HepG2 (cell line): Measurements from ENCODE around the gene CACNA1G. TPM values are rescaled to one million over a fixed set of nuclear protein-coding genes. Genes with fewer than 3 reads are reported as not detected.

Experiments
- DPF2 ChIP-seq: sonication (generic); formaldehyde crosslinking; IDR thresholded peaks from 2 replicates; pipeline ENCODE4 v1.4.0; 2020; ENCODE audit warnings: mild to moderate bottlenecking, low read depth, missing genetic modification reagents, borderline replicate concordance
- NR2F6 ChIP-seq, 2 experiments: IDR thresholded peaks; 2 replicates each; pipeline ENCODE4 v1.6.1; 2016; ENCODE audit warnings: antibody characterized with exemption in 1 of 2, mild to moderate bottlenecking in 1 of 2
- ZFP90 ChIP-seq: sonication (generic); formaldehyde crosslinking; IDR thresholded peaks from 2 replicates; pipeline ENCODE4 v1.8.0; 2022; ENCODE audit warnings: missing genetic modification reagents, mild to moderate bottlenecking, inconsistent platforms, borderline replicate concordance
- ZNF30 ChIP-seq: sonication (generic); formaldehyde crosslinking; IDR thresholded peaks from 2 replicates; pipeline ENCODE4 v1.5.0; 2020; ENCODE audit warnings: mild to moderate bottlenecking, missing genetic modification reagents
- polyA plus RNA-seq, 8 experiments: library from polyadenylated mRNA; depleted of rRNA in 3 of 8; stranded (reverse) in 7 of 8; unstranded in 1 of 8; fragments of >200 nt; fragmentation: Illumina TruSeq in 4 of 8; extraction: Trizol in 4 of 8; gene quantifications; 2 replicates each; pipeline versions ENCODE4 v1.2.1 to v1.2.3, GENCODE V29; 2011 to 2016; ENCODE audit warnings: low read depth in 4 of 8, missing spikeins in 1 of 8, mixed read lengths in 1 of 8; ENCODE audit not compliant: insufficient read depth in 1 of 8
- total RNA-seq, 5 experiments: library from RNA; depleted of rRNA; stranded (reverse); fragments of >200 nt; fragmentation: Illumina TruSeq; extraction: Trizol; gene quantifications; 2 replicates each; pipeline ENCODE4 v1.2.3, GENCODE V29; 2016; ENCODE audit warnings: low read depth in 1 of 5
- TF ChIP-seq, protein P1 (sequence below): sonication (generic); formaldehyde crosslinking; IDR thresholded peaks from 2 replicates; pipeline ENCODE4 v1.4.0; 2020; ENCODE audit warnings: mild to moderate bottlenecking, missing genetic modification reagents
- TF ChIP-seq, protein P2 (sequence below): sonication (generic); formaldehyde crosslinking; conservative IDR thresholded peaks from 2 replicates; pipeline ENCODE4 v1.8.1; 2023; ENCODE audit warnings: missing genetic modification reagents
- TF ChIP-seq, protein P3 (sequence below): sonication (generic); formaldehyde crosslinking; IDR thresholded peaks from 2 replicates; pipeline ENCODE4 v1.5.1; 2020; ENCODE audit warnings: mild to moderate bottlenecking, missing genetic modification reagents, borderline replicate concordance
- TF ChIP-seq, protein P4 (sequence below), 2 experiments: IDR thresholded peaks; 2 replicates each; pipeline ENCODE4 v1.6.1; 2011 to 2012; ENCODE audit warnings: low read length in 2 of 2, borderline replicate concordance in 1 of 2, low read depth in 1 of 2, mild to moderate bottlenecking in 1 of 2, moderate library complexity in 1 of 2
- TF ChIP-seq, protein P5 (sequence below): sonication (generic); formaldehyde crosslinking; IDR thresholded peaks from 2 replicates; pipeline ENCODE4 v1.9.0; 2022; ENCODE audit warnings: low read depth, missing genetic modification reagents

CACNA1G gene
- total and polyA plus RNA-seq, 2 of the 13 experiments (the other 11 are each of a cell fraction or from before 2014, with no cell fraction given) = 0.02 TPM; not detected in 1

DNA sequence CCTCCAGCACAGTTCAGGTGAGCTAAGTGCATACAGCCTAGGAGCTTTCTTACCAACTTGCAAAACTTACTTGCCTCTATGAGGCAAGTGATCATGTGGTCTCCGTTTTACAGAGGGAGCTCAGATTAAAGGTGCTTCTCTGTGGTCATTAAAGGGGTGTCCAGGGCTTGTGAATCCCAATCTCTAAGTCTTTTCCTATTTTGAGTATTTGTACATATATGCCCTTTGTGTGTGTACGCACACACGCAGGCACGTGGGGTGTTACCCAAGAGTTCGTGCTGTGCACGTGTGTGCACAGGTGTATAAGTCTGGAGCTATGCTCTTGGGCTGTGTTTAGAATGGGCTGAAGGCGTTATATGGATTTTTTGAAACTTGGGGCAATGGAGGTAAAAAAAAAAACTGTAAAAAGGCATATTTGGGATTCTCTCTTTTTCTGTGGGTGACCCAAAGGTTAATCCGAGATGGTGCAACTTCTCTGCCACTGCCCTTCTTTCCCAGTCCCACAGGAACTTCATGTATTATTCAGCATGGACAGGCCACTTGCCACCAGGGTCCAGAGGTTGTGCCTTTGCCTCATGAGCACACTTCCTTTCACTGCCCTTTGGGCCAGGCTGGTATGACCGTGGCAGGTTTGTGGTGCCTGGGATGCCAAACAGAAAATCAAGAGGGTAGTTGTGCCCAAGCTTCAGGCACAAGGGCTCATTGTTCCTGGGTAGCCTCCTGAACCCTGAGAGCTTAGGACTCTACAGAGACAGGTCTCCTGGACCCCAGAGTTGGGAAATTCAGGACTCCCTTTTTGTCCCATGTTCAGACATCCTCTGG is 75.7 kb downstream of the CACNA1G start (continued):
- peak; percentile 92 for TF ChIP-seq NR2F6 (IDR thresholded peaks at IDR 0.05)
- TF ChIP-seq NR2F6 (CRISPR knock-in tag; IDR thresholded peaks at IDR 0.05) = peak; percentile 92
- TF ChIP-seq ZNF30 (CRISPR knock-in tag) = no peak
- peak; percentile 18 for TF ChIP-seq DPF2 (CRISPR knock-in tag)
- TF ChIP-seq, protein P1, sequence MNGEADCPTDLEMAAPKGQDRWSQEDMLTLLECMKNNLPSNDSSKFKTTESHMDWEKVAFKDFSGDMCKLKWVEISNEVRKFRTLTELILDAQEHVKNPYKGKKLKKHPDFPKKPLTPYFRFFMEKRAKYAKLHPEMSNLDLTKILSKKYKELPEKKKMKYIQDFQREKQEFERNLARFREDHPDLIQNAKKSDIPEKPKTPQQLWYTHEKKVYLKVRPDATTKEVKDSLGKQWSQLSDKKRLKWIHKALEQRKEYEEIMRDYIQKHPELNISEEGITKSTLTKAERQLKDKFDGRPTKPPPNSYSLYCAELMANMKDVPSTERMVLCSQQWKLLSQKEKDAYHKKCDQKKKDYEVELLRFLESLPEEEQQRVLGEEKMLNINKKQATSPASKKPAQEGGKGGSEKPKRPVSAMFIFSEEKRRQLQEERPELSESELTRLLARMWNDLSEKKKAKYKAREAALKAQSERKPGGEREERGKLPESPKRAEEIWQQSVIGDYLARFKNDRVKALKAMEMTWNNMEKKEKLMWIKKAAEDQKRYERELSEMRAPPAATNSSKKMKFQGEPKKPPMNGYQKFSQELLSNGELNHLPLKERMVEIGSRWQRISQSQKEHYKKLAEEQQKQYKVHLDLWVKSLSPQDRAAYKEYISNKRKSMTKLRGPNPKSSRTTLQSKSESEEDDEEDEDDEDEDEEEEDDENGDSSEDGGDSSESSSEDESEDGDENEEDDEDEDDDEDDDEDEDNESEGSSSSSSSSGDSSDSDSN (CRISPR knock-in tag) = peak; percentile 53; the same call in 1 of the 2 replicates
- TF ChIP-seq, protein P2, sequence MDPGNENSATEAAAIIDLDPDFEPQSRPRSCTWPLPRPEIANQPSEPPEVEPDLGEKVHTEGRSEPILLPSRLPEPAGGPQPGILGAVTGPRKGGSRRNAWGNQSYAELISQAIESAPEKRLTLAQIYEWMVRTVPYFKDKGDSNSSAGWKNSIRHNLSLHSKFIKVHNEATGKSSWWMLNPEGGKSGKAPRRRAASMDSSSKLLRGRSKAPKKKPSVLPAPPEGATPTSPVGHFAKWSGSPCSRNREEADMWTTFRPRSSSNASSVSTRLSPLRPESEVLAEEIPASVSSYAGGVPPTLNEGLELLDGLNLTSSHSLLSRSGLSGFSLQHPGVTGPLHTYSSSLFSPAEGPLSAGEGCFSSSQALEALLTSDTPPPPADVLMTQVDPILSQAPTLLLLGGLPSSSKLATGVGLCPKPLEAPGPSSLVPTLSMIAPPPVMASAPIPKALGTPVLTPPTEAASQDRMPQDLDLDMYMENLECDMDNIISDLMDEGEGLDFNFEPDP (CRISPR knock-in tag) = no peak
- peak; percentile 54; the same call in 1 of the 2 replicates for TF ChIP-seq ZFP90 (CRISPR knock-in tag)
- TF ChIP-seq, protein P3, sequence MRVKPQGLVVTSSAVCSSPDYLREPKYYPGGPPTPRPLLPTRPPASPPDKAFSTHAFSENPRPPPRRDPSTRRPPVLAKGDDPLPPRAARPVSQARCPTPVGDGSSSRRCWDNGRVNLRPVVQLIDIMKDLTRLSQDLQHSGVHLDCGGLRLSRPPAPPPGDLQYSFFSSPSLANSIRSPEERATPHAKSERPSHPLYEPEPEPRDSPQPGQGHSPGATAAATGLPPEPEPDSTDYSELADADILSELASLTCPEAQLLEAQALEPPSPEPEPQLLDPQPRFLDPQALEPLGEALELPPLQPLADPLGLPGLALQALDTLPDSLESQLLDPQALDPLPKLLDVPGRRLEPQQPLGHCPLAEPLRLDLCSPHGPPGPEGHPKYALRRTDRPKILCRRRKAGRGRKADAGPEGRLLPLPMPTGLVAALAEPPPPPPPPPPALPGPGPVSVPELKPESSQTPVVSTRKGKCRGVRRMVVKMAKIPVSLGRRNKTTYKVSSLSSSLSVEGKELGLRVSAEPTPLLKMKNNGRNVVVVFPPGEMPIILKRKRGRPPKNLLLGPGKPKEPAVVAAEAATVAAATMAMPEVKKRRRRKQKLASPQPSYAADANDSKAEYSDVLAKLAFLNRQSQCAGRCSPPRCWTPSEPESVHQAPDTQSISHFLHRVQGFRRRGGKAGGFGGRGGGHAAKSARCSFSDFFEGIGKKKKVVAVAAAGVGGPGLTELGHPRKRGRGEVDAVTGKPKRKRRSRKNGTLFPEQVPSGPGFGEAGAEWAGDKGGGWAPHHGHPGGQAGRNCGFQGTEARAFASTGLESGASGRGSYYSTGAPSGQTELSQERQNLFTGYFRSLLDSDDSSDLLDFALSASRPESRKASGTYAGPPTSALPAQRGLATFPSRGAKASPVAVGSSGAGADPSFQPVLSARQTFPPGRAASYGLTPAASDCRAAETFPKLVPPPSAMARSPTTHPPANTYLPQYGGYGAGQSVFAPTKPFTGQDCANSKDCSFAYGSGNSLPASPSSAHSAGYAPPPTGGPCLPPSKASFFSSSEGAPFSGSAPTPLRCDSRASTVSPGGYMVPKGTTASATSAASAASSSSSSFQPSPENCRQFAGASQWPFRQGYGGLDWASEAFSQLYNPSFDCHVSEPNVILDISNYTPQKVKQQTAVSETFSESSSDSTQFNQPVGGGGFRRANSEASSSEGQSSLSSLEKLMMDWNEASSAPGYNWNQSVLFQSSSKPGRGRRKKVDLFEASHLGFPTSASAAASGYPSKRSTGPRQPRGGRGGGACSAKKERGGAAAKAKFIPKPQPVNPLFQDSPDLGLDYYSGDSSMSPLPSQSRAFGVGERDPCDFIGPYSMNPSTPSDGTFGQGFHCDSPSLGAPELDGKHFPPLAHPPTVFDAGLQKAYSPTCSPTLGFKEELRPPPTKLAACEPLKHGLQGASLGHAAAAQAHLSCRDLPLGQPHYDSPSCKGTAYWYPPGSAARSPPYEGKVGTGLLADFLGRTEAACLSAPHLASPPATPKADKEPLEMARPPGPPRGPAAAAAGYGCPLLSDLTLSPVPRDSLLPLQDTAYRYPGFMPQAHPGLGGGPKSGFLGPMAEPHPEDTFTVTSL (CRISPR knock-in tag) = 0 out of 2 replicates have a peak, but pooled peaks have one; percentile 18
- TF ChIP-seq, protein P4, sequence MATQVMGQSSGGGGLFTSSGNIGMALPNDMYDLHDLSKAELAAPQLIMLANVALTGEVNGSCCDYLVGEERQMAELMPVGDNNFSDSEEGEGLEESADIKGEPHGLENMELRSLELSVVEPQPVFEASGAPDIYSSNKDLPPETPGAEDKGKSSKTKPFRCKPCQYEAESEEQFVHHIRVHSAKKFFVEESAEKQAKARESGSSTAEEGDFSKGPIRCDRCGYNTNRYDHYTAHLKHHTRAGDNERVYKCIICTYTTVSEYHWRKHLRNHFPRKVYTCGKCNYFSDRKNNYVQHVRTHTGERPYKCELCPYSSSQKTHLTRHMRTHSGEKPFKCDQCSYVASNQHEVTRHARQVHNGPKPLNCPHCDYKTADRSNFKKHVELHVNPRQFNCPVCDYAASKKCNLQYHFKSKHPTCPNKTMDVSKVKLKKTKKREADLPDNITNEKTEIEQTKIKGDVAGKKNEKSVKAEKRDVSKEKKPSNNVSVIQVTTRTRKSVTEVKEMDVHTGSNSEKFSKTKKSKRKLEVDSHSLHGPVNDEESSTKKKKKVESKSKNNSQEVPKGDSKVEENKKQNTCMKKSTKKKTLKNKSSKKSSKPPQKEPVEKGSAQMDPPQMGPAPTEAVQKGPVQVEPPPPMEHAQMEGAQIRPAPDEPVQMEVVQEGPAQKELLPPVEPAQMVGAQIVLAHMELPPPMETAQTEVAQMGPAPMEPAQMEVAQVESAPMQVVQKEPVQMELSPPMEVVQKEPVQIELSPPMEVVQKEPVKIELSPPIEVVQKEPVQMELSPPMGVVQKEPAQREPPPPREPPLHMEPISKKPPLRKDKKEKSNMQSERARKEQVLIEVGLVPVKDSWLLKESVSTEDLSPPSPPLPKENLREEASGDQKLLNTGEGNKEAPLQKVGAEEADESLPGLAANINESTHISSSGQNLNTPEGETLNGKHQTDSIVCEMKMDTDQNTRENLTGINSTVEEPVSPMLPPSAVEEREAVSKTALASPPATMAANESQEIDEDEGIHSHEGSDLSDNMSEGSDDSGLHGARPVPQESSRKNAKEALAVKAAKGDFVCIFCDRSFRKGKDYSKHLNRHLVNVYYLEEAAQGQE (IDR thresholded peaks at IDR 0.05; ENCODE audit: borderline replicate concordance in 1 of 2, low read depth in 1 of 2, low read length in 2 of 2) = no peak
- TF ChIP-seq, protein P5, sequence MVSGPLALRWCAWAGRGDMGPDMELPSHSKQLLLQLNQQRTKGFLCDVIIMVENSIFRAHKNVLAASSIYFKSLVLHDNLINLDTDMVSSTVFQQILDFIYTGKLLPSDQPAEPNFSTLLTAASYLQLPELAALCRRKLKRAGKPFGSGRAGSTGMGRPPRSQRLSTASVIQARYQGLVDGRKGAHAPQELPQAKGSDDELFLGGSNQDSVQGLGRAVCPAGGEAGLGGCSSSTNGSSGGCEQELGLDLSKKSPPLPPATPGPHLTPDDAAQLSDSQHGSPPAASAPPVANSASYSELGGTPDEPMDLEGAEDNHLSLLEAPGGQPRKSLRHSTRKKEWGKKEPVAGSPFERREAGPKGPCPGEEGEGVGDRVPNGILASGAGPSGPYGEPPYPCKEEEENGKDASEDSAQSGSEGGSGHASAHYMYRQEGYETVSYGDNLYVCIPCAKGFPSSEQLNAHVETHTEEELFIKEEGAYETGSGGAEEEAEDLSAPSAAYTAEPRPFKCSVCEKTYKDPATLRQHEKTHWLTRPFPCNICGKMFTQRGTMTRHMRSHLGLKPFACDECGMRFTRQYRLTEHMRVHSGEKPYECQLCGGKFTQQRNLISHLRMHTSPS (CRISPR knock-in tag) = peak; percentile 100
